ENCODE data around the gene SNRPB.

The SNRPB gene

DNA sequence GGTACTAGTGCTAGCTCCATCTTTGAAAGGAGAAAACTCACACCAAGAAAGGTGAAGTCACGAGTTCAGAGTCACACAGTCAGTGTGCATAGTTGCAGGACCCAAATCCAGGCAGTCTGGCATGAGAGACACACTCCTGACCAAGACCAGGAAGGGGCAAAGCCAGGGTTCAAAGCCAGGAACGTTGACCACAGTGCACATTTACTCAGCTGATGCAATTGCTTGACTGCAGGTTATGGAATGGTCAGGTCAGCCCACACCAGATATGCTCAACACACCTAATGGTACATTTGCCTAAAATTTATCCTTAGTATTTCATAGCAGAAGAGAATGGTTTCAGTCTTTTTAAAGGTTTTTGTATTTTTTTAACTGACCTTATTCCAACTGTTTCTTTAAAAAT is 52.2 kb downstream of the SNRPB start:
- DNase-seq: no peak

DNA sequence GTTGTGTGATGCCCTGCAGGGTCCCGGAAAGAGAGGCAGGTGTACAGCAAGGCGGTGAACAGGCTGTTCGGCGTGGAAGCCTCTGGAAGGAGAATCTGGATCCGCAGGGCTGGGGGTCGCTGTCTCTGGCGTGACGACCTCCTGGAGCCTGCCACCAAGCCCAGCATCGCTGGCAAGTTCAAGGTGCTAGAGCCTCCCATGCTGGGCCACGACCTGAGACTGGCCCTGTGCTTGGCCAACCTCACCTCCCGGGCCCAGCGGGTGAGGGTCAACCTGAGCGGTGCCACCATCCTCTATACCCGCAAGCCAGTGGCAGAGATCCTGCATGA is 53.4 kb downstream of the SNRPB start:
- DNase-seq: no peak

DNA sequence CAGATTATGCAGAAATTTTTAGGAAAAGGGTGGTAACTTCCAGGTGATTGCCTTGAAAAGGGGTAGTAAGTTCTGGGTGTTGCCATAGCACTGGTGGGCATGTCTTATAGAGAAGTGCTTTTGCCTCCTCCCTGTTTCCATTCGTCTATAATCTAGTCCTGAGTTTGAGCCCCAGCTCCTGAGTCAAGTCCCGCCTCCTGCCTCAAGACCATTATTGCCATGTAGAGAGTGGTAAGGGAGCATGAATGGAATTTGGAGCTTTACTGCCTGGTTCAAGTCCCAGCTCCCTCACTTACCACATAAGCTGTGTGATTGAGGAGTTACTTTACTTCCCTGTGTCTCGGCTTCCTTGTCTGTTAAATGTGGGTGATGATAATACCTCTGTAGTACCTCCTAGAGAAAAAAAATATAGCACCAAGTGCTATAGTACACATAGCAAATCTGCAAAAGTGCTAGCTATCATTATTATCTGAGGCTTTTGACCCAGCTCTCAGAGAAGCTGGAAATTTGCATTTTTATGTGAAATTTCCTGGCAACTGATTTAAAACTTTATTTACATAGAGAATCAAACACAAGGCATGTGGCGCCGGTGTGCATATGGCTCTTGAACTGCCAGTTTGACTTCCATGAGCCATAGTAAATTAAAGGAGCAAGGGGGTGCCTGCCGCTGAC is 53.9 kb downstream of the SNRPB start:
- DNase-seq: no peak
